GM12865 (cell line): ENCODE measurements around the gene CTNNA3.
A peak's percentile ranks its signal among the peaks of the same experiment; 100 is the strongest.
"Not testable (repeated sequence)": the region's sequence is repeated elsewhere in the genome, so short reads cannot be mapped to it uniquely, and the experiment has no call there.

ENCODE experiments used
- DNase-seq: peaks from one replicate; pipeline ENCODE4 v3.0.0; 2010; ENCODE audit warnings: low read depth
- H3K4me3 ChIP-seq: 2 replicates; pipeline ENCODE4 v1.5.1; 2011; ENCODE audit warnings: mild to moderate bottlenecking, low read depth, low read length, control low read depth
- CTCF ChIP-seq: IDR thresholded peaks from 2 replicates; pipeline ENCODE4 v1.5.1; 2011; ENCODE audit warnings: low read length, control low read depth, low read depth, inconsistent platforms; ENCODE audit not compliant: insufficient read depth; ENCODE audit errors: missing control alignments

Gene CTNNA3

GRCh38 chr10:67471022-67471421, 225.0 kb downstream of the CTNNA3 start:
- DNase-seq, result peak; percentile 13
- no peak for TF ChIP-seq CTCF
- H3K4me3 ChIP-seq, result peak overlapping the region; percentile 28; the same call in 1 of the 2 replicates

- no peak for DNase-seq
- no peak overlapping the region for H3K4me3 ChIP-seq
- TF ChIP-seq CTCF, result no peak
Measured at GRCh38 chr10:67464278-67464677, 231.7 kb downstream of the CTNNA3 start.

GRCh38 chr10:67452892-67453291, 243.1 kb downstream of the CTNNA3 start:
- TF ChIP-seq CTCF, result no peak
- DNase-seq, result no peak
- no peak overlapping the region for H3K4me3 ChIP-seq

- no peak for TF ChIP-seq CTCF
- no peak for DNase-seq
- H3K4me3 ChIP-seq, result no peak overlapping the region
Measured at GRCh38 chr10:67438605-67439304, 257.2 kb downstream of the CTNNA3 start.

- no peak overlapping the region for H3K4me3 ChIP-seq
- TF ChIP-seq CTCF, result no peak
- DNase-seq, result no peak
Measured at GRCh38 chr10:67433276-67433675, 262.7 kb downstream of the CTNNA3 start.

- TF ChIP-seq CTCF, result no peak
- no peak overlapping the region for H3K4me3 ChIP-seq
- DNase-seq, result no peak
Measured at GRCh38 chr10:67402620-67403019, 293.4 kb downstream of the CTNNA3 start.

GRCh38 chr10:67401711-67402110, 294.3 kb downstream of the CTNNA3 start:
- no peak for TF ChIP-seq CTCF
- no peak overlapping the region for H3K4me3 ChIP-seq
- DNase-seq, result no peak

GRCh38 chr10:67386841-67387533, 309.0 kb downstream of the CTNNA3 start:
- not testable (repeated sequence) for H3K4me3 ChIP-seq, DNase-seq
